Activated effector memory CD4-positive, alpha-beta T cell treated with Interleukin-2 at 50 U/mL for 16 hours (primary cell): ENCODE data around the gene FAM168B.

Experiments used
- DNase-seq: peaks from one replicate; pipeline ENCODE4 v3.0.0-alpha.2; 2020

Gene FAM168B

DNA sequence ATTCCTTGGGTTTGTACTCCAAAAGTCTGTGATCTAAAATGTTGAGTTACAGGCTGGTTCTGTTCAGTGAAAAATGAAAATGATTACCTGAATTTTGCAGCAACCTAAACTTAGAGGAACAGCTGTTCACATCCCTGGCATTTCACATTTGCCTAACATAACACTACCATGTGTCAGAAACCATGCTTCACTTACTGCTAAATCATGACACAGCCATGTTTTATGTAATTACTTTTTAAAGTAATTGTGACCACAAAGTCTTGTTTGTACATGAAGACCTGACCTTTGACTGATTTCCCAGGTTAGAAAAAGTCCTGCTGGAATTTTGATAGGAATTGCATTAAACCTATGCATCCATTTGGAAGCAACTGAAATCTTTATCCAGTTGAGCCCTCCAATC, 79.1 kb downstream of the FAM168B start:
- DNase-seq, result no peak

DNA sequence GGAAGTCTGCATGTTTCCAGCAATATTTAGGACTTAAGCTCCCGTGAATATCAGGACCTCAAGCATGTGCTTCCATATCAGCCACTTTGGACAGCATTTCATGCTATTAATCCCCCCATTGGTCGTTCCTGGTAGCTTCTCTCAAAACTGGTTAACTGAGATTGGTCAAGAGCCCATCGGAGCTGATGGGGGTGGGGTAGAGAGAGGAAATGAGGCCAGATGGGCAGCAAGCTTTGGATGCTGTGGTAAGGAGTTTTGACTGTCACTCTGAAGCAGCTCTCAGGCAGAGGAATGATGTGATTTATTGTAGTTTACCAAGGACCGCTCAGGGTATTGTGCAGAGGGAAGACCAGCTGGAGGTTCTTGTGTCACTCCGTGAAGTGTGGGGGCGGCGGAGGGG, 81.8 kb downstream of the FAM168B start:
- no peak for DNase-seq

DNA sequence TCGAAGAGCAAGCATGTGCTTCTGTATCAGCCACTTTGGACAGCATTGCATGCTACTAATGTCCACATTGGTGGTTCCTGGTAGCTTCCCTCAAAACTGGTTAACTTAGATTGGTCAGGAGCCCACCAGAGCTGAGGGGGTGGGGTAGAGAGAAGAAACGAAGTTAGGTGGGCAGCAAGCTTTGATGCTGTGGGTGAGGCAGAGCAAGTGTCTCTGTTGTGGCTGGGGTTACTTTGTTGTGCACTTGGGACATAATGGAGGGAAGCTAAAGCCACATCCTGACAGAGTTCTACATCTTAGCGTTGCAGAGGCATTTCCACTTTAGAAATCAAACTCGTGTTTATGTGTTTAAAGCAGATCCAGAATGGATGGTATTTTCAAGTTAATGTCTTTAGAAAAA, 82.7 kb downstream of the FAM168B start:
- DNase-seq, result no peak

DNA sequence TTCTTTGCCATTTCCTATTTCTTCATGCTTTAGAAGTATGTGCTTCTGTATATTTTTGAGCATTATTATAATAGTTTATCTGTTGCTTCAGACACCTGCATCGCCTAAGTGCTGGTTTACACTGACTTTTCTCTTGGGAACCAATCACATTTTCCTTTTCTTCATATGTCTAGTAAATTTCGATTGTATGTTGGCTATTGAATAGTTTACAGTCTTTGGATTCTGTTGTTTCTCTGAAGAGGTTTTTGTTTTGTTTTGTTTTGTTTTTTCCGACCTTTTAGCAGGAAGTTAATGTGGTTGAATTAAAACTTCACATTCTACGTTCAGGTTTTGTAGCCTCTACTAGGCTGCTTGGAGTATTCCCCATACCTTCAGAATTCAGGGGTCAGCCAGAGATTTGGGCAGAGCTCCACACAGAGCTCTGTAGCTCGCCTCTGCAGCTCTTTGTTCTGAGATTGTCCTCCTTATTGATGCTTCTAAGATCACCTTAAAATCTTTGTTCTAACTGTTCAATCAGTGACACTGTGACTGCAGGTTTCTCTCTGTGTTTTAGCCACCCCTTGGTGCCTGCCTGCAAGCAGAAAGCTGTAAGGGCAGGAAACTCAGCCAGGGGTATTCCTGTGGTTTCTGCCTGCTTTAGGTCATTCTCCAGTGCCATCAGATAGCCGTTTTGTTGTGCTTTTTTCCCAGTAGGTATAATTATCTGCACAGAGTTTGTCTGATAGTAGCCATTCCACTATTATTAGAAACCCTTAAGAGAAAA, 83.4 kb downstream of the FAM168B start:
- DNase-seq, result no peak

DNA sequence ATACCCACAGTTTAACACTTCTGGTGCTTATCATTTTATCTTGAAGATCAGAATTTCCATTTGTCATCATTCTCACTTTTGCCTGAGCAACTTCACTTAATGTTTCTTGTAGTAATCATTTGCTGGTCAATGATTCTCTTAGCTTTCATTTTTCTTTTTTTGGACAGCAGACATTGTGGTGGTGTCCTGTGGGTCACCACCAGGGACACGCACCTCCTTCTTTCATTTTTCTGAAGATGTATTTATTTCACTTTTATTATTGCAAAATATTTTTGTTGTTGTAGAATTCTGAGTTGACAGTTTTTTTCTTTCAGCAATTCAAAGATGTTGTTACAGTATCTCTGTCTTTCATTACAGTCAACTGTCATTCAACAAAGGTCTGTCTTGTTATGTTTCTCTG, 84.3 kb downstream of the FAM168B start:
- DNase-seq, result no peak

DNA sequence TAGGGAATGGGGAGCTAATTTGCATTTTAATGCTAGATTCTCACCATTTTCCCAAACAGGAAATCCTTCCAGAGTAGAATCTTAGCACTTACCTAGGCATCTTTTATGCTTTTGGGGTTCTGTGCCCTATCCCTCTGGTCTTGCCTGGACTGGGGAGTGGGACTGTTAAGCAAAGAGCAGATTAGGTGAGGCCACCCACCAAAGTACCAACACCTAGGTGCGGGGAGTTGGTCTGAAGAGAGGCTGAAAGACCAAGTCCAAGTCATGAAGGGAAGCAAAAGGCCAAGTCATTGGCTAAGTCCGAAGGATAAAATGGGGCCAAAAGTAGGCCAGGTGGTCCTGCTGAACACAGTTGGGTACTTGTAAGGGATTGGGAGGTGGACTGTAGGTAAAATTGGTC, 86.7 kb downstream of the FAM168B start:
- no peak for DNase-seq

DNA sequence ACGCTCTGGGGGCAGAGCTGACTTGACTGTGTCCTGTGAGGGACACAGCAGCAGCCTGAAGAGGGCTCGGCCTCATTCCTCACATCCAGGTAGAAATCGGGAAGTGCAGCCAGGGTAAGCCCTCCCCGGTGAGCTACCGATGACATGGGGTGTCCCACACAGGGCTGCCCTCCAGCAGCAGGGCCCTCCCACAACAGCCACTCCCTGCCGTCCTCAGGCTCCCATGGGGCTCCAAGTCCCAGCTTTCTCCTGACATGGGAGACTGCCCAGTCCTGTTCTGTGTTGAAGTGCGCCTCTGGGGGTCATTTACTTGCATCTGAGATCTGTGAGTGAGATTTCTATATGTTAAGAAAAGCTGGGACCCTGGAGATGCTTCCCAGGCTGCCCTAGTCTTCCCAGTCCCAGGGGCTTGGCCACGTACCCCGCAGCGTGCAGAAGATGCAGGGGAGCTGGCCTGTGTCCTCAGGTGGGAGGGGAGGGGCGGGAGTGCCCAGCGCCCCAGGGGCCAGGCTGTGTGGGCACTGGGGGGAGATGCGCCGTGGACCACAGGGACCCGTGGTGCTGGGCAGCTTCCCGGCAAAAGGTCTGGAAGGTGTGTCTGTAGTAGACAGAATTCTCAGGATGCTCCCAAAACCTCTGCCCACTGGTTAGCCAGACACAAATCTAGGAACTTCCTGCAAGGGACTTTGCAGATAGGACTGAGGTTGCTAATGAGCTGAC, 87.9 kb downstream of the FAM168B start:
- DNase-seq, result no peak

DNA sequence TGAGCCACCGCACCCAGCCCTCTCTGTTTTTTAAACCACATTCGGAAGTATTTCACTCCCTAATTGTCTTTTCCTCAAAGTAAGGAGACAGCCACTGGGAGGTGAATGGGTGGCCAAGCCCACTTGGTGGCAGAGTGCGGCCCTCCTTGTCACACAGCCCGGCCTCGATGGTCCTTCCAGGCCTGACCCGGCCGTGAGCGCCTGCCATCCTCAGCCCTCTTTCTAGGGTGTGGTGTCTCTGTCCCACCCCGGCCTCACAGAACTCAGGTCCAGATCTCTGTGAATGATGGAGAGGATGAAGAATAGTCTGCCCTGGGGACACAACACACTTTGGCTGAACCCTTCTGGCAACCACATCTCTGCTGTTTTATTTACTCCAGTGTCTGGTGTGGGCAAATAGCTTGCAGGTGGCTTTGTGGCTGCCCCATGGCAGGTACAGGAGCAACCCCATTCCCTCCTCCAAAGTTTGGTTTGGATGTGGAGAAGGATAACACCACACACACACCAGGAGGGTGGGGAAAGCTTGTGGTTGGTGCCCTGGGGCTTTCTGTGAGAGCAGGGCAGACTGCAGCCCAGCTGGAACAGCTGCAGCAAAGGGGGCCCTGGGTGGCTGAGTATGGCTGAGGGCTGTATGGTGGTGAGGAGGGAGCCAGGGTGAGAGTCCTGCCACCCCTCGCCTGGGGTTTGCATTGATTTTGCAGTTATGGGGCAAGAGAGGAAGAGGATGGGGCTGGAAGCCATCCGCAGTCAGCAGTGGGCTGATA, 88.6 kb downstream of the FAM168B start:
- DNase-seq, result no peak

DNA sequence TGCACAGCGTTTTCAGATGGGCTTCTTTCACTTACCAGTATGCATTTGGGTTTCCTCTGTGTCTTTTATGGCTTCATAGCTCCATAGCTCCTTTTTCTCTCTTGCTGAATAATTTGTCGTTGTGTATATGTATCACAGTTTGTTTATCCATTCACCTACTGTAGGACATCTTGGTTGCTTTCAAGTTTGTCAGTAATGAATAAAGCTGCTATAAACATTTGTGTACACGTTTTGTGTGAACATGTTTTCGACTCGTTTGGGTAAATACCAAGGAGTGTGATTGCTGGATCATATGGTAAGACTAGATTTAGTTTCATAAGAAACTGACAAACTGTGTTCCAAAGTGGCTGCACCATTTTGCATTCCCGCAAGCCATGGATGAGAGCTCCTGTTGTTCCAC, 94.7 kb downstream of the FAM168B start:
- no peak for DNase-seq
